ENCODE measurements around the gene ETFA.

The ETFA gene

GRCh38 chr15:76180321-76180720 is 130.9 kb downstream of the ETFA start:
- H3K4me1 Mint-ChIP-seq (ENCODE audit: low read depth): peaks cover 9% of the 10 kb centered on the region
- H3K9me3 Mint-ChIP-seq: no peaks in the 10 kb centered on the region
- no peaks in the 10 kb centered on the region for H3K36me3 Mint-ChIP-seq (ENCODE audit: low read depth)
- no peak overlapping the region for H3K27ac Mint-ChIP-seq
- peaks cover 44% of the 10 kb centered on the region for H3K27me3 Mint-ChIP-seq
- H3K4me3 Mint-ChIP-seq: no peak overlapping the region

DNA sequence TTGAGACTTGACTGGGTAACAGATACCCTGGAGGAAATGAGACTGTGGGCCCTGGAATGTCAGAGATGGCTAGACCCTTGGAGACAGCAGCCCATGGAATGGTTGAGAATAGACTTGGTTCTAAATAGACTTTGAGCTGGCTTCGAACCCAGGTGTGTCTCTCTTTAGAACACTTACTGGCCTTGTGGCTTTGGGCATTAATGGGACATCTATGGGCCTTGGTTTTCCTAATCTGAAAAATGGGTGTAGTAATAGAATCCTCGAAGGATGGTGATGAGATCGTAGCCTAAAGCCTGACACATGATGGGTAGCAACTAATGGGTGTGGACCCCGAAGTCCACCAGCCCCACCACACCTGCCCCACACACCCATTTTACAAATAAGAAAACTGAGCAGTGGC is 132.2 kb downstream of the ETFA start:
- H3K36me3 Mint-ChIP-seq (ENCODE audit: low read depth): no peaks in the 10 kb centered on the region
- no peaks in the 10 kb centered on the region for H3K9me3 Mint-ChIP-seq
- H3K4me3 Mint-ChIP-seq: no peak overlapping the region
- peaks cover 9% of the 10 kb centered on the region for H3K4me1 Mint-ChIP-seq (ENCODE audit: low read depth)
- H3K27ac Mint-ChIP-seq: no peak overlapping the region
- H3K27me3 Mint-ChIP-seq: peaks cover 36% of the 10 kb centered on the region

DNA sequence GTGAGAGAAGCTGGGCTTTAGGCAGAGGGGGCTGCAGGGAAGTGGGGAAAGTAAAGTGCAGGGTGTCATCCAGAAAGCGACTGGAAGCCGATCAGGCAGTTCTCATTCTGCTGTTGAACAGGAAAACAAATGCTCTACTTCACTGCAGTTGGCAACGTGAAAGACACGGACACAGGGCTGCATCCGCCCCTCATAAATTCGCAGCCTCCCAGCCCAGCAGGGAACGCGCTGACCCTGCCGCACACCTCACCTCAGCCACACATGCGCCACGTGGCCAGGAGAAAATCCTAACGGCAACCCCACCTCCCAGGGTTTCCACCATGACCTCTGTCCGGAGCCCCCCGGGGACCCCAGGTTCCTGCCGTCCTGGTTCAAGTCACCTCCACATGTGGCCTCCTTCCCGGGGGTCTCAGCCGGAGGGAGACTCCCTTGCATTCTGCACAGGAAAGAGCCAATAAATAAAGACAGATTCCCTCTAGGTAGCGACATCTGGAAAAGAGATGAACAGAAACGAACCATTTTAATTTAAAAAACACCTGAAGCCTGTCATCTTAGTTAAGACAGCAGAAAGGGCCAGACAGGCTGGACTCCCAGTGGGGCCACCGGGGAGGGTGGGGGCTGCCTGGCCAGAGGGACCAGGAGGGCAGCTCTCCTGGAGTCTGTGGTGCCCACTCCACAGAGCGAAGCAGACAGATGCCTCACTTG is 132.8 kb downstream of the ETFA start:
- H3K9me3 Mint-ChIP-seq: no peaks in the 10 kb centered on the region
- H3K36me3 Mint-ChIP-seq (ENCODE audit: low read depth): no peaks in the 10 kb centered on the region
- H3K27ac Mint-ChIP-seq: no peak overlapping the region
- H3K4me3 Mint-ChIP-seq: no peak overlapping the region
- H3K4me1 Mint-ChIP-seq (ENCODE audit: low read depth): peaks cover 9% of the 10 kb centered on the region
- H3K27me3 Mint-ChIP-seq: peaks cover 32% of the 10 kb centered on the region

GRCh38 chr15:76177491-76178040 is 133.7 kb downstream of the ETFA start:
- no peak overlapping the region for H3K4me3 Mint-ChIP-seq
- peaks cover 38% of the 10 kb centered on the region for H3K27me3 Mint-ChIP-seq
- H3K9me3 Mint-ChIP-seq: no peaks in the 10 kb centered on the region
- H3K36me3 Mint-ChIP-seq (ENCODE audit: low read depth): no peaks in the 10 kb centered on the region
- no peak overlapping the region for H3K27ac Mint-ChIP-seq
- peaks cover 9% of the 10 kb centered on the region for H3K4me1 Mint-ChIP-seq (ENCODE audit: low read depth)

DNA sequence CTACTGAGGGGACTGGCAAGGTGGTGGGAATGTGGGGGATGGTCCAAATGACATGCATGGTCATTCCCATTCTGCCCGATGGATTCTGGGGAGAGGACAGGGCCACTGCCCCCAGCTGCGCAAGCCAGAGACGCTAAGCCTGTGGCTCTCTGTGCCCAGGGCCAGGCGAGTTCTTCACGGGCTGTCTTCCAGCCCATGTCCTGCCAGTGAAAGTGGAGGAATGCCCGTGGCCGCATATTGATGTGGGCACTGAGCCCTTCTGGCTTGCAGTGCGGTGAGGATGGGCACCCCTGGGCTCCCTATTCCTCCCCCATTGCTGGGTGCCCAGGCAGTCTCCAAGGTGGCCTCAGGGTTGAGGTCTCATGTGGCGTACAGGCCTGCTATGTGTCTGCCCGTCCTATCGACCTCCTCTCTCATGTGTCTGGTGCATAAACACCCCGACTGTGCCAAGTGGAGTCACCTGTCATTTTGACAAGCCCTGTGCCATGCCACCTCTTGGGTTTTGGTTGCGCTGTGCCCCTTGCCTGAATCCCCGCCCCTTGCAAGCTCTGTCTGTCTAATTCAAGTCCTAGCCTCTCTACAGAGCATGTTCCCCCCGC is 134.7 kb downstream of the ETFA start:
- H3K4me3 Mint-ChIP-seq: no peak overlapping the region
- no peaks in the 10 kb centered on the region for H3K36me3 Mint-ChIP-seq (ENCODE audit: low read depth)
- no peak overlapping the region for H3K27ac Mint-ChIP-seq
- H3K27me3 Mint-ChIP-seq: peaks cover 38% of the 10 kb centered on the region
- no peaks in the 10 kb centered on the region for H3K9me3 Mint-ChIP-seq
- H3K4me1 Mint-ChIP-seq (ENCODE audit: low read depth): peaks cover 4% of the 10 kb centered on the region

DNA sequence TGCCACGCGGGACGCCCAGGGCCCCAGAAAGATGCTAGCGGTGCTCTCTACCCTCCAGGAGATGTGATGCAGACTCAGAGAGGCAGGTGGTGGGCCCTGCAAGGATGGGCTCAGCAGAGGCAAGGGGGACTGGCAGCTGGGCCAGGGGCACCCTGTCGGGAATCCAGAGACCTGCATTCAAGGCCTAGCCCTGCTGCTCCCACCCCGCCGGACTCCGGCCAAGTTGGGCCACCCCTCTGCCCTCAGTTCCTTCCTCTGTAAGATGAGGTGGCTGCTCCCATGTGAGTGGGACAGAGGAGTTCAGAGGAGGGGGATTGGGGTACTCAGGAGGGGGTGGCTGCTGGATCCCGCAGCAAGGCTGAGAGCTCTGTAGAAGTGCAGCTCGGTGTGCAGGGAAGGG is 135.2 kb downstream of the ETFA start:
- Mint-ChIP-seq H3K27ac (no peak overlapping the region), H3K9me3 (no peaks in the 10 kb centered on the region), H3K4me3 (no peak overlapping the region), H3K36me3 (ENCODE audit: low read depth) (no peaks in the 10 kb centered on the region), H3K4me1 (ENCODE audit: low read depth) (no peaks in the 10 kb centered on the region), H3K27me3 (peaks cover 32% of the 10 kb centered on the region)

- no peak overlapping the region for H3K4me3 Mint-ChIP-seq
- no peaks in the 10 kb centered on the region for H3K9me3 Mint-ChIP-seq
- peaks cover 32% of the 10 kb centered on the region for H3K27me3 Mint-ChIP-seq
- no peaks in the 10 kb centered on the region for H3K36me3 Mint-ChIP-seq (ENCODE audit: low read depth)
- H3K27ac Mint-ChIP-seq: no peak overlapping the region
- H3K4me1 Mint-ChIP-seq (ENCODE audit: low read depth): no peaks in the 10 kb centered on the region
Measured at GRCh38 chr15:76175442-76175841, 135.8 kb downstream of the ETFA start.

- Mint-ChIP-seq H3K36me3 (ENCODE audit: low read depth) (no peaks in the 10 kb centered on the region), H3K9me3 (no peaks in the 10 kb centered on the region), H3K27me3 (peaks cover 32% of the 10 kb centered on the region), H3K4me1 (ENCODE audit: low read depth) (no peaks in the 10 kb centered on the region), H3K4me3 (no peak overlapping the region), H3K27ac (no peak overlapping the region)
Measured at GRCh38 chr15:76174654-76175053, 136.6 kb downstream of the ETFA start.

GRCh38 chr15:76173317-76173834 is 137.9 kb downstream of the ETFA start:
- no peak overlapping the region for H3K4me3 Mint-ChIP-seq
- H3K9me3 Mint-ChIP-seq: no peaks in the 10 kb centered on the region
- no peak overlapping the region for H3K27ac Mint-ChIP-seq
- H3K4me1 Mint-ChIP-seq (ENCODE audit: low read depth): no peaks in the 10 kb centered on the region
- H3K27me3 Mint-ChIP-seq: peaks cover 22% of the 10 kb centered on the region
- no peaks in the 10 kb centered on the region for H3K36me3 Mint-ChIP-seq (ENCODE audit: low read depth)

- no peaks in the 10 kb centered on the region for H3K9me3 Mint-ChIP-seq
- no peak overlapping the region for H3K4me3 Mint-ChIP-seq
- H3K27ac Mint-ChIP-seq: no peak overlapping the region
- H3K36me3 Mint-ChIP-seq (ENCODE audit: low read depth): no peaks in the 10 kb centered on the region
- H3K27me3 Mint-ChIP-seq: peaks cover 16% of the 10 kb centered on the region
- H3K4me1 Mint-ChIP-seq (ENCODE audit: low read depth): no peaks in the 10 kb centered on the region
Measured at GRCh38 chr15:76172782-76173181, 138.5 kb downstream of the ETFA start.

GRCh38 chr15:76169911-76170800 is 141.1 kb downstream of the ETFA start:
- H3K4me1 Mint-ChIP-seq (ENCODE audit: low read depth): no peaks in the 10 kb centered on the region
- no peaks in the 10 kb centered on the region for H3K9me3 Mint-ChIP-seq
- H3K27ac Mint-ChIP-seq: no peak overlapping the region
- no peaks in the 10 kb centered on the region for H3K36me3 Mint-ChIP-seq (ENCODE audit: low read depth)
- H3K27me3 Mint-ChIP-seq: peaks cover 6% of the 10 kb centered on the region
- H3K4me3 Mint-ChIP-seq: no peak overlapping the region

DNA sequence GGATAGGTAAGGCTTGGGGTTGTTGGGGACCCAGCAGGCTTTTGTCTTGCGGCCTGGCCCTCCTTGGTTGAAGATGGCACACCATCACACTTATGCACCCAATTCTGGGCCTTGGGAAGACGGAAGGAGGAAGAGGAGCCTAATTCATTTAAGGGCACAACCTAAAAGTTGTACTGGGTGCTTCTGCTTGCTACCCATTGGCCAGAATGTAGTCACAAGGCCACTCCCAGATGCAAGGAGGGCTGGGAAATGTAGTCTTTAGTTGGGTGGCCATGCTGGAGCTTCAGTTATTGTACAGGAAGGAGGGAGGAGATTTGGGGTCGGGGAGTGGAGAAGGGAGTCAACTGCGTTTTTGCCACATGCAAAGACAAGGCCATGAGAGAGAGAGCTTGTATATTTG is 142.3 kb downstream of the ETFA start:
- Mint-ChIP-seq H3K27ac (no peak overlapping the region), H3K36me3 (ENCODE audit: low read depth) (no peaks in the 10 kb centered on the region), H3K4me3 (no peak overlapping the region), H3K9me3 (no peaks in the 10 kb centered on the region), H3K27me3 (peaks cover 6% of the 10 kb centered on the region), H3K4me1 (ENCODE audit: low read depth) (no peaks in the 10 kb centered on the region)

DNA sequence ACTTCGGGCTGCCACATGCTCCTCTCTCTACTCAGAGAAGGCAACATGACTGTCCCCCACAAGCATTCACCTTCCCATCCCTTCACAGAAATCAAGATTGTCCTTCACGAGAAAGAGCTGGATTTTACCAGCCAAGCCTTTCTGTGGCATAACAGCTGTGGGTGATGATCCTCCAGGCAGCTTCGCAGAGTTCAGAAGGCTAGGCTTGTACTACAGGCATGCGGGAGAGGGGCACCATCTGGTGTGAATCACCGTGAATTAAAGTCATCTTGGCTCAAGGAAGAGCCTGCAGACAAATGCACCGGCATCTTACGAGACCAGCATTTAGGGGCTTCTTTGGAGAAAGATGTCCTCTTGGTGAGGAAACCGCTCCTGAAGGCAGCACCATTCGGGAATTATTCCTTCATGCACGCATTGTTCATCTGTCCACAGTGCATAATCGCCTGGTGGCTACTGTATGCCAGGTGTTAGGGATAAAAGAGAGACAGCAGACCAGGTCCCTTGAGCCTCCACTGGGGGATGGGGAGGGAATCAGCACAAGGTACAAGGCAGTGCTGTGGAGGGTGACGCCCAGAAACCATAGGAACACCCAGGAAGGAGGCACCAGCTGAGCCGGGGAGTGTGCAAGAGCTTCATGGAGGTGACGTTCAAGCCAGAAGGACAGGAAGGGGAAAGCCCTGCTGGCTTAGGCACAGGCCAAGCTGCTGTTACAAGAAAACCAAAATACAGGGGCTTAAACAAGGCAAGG is 142.9 kb downstream of the ETFA start:
- Mint-ChIP-seq H3K9me3 (no peaks in the 10 kb centered on the region), H3K27ac (no peak overlapping the region), H3K27me3 (peaks cover 6% of the 10 kb centered on the region), H3K4me1 (ENCODE audit: low read depth) (no peaks in the 10 kb centered on the region), H3K4me3 (no peak overlapping the region), H3K36me3 (ENCODE audit: low read depth) (no peaks in the 10 kb centered on the region)

GRCh38 chr15:76165951-76166350 is 145.3 kb downstream of the ETFA start:
- Mint-ChIP-seq H3K36me3 (ENCODE audit: low read depth) (no peaks in the 10 kb centered on the region), H3K4me1 (ENCODE audit: low read depth) (no peaks in the 10 kb centered on the region), H3K9me3 (no peaks in the 10 kb centered on the region), H3K4me3 (no peak overlapping the region), H3K27ac (no peak overlapping the region), H3K27me3 (no peaks in the 10 kb centered on the region)

Data from stimulated activated naive CD8-positive, alpha-beta T cell treated with anti-CD3 and anti-CD28 coated beads, Interleukin-15, Interleukin-2, amounts not matched to agents 100 ng/mL and 50 ng/mL, for 24 hours (primary cell).